Stimulated activated CD4-positive, alpha-beta T cell treated with anti-CD3 and anti-CD28 coated beads, TNF-alpha, amount 100 ng/mL, for 48 hours (primary cell): ENCODE measurements around the gene TSPAN4.

ENCODE experiments used
- DNase-seq, 3 donors: peaks; one replicate each; pipeline ENCODE4 v3.0.0-alpha.2; 2020; ENCODE audit warnings: low read depth in 3 of 3

The TSPAN4 gene

DNA sequence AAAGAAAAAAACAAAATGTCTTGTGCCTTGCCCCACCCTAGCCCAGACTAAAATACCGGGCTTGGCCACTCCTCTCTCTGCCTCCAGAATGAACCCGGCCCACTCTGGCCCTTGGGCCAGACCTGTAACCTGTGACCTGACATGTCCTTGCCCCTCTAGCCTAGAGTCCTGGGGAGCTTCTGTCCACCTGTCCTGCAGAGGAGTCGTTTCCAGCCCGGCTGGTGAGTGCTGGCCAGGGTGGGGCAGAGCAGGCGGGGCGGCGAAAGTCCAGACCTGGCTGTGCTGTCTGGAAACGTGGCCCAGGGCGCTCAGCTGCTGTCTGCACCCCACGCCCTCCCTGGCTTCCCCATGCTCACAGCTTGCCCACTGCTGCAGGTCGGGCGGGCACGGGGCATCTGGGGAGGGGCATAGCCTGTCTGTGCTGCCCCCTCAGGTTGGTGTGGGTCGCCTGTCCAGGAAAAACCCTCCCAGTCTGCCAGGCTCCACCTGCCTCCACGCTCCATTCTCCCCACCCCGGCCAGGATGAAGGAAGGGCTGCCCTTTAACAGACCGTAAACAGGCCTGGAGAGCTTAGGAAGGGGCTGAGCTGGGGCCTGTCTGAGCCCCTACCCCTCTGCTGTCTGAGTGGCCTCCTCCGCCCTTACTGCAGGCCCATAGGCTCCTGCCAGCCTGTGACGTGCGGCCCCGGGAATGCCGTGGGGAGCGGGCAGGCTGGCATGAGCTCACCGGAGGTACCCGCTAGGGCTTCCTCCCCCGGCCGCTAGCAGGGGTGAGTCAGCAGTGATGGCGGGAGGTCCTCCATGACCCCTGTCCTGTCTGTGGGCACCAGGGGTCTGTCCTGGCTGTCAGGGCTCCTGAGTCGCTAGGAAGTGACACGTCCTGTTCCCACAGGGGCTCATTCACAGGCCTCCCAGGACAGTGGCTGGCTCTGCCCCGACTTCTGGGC is 8.0 kb upstream of the TSPAN4 start:
- DNase-seq, result no peak

- DNase-seq, result no peak
Observed at GRCh38 chr11:836274-836673, 6.4 kb upstream of the TSPAN4 start.

DNA sequence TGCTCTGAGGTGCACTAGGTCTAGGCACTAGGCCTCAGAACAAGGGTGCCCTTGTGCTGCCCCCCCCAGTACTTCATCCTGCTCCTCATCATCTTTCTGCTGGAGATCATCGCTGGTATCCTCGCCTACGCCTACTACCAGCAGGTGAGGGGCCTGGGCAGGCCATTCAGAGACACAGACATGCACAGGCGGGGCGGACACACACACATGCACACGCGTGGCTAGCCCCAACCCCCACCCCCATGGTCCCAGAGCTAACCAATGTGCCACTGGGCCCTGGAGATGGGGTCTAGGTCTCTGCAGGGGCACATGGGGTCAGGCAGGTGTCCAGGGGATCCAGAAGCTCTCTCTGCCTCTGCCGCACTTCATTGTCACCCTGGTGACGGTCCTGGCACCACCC is 6.0 kb upstream of the TSPAN4 start:
- no peak for DNase-seq

DNA sequence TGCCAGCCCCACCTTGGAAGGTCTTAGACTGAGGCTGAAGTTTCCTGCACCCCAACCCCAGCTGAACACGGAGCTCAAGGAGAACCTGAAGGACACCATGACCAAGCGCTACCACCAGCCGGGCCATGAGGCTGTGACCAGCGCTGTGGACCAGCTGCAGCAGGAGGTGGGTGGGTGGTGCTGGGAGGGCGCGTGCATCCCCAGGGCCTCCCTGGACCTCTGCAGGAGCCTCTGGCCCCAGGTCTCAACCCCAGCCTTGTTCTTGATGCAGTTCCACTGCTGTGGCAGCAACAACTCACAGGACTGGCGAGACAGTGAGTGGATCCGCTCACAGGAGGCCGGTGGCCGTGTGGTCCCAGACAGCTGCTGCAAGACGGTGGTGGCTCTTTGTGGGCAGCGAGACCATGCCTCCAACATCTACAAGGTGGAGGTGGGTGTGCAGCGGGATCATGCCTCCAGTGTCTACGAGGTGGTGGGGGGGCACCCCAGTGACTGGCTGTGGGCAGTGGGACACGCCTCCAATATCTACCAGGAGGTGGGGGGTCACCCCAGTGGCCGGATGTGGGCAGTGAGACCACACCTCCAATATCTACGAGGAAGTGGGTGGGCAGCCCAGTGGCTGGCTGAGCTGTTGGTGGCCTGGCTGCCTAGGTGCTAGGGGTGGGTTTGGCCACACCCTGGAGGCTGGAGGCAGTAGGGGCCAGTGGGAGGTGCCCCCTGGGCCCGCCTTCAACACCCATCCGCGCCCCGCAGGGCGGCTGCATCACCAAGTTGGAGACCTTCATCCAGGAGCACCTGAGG is 5.3 kb upstream of the TSPAN4 start:
- DNase-seq, result no peak

- DNase-seq, result no peak
Observed at GRCh38 chr11:837990-838307, 4.7 kb upstream of the TSPAN4 start.

DNA sequence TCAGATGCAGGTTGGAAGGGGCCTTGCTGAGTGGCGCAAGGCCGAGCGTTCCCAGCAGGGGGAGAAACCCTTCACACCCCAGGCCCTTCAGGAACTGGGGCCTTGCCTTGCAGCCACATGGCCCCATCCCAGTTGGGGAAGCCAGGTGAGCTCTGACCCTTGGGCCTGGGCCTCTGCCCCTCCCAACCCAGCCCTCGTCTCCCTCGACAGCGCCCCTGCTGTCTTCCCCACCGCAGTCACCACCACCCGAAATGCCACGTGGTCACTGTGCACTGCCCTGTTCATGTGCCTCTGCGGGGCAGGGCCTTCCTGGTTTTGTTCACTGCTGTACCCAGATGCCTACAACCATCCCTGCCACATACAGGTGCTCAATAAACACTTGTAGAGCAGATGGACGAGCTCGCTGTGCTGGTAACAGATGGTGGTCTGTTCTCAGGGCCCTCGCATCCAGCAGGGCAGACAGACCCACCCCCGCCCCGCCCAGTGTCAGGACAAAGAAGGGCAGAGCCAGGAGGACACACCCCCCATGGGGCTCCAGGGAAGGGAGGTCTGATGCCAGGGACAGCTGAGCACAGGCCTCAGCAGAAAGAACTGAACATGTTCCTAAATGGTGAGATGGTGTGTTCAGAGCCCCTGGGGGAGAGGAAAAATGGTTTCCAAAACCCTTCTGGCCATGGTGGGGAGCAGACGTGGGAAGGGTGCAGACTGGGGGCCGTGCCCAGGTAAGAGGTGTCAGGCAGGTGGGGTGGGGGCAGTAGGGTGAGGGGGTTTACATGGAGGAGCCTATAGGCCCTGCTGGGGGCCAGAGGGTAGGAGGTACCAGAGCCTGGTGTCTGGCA is 4.0 kb upstream of the TSPAN4 start:
- DNase-seq, result no peak

DNA sequence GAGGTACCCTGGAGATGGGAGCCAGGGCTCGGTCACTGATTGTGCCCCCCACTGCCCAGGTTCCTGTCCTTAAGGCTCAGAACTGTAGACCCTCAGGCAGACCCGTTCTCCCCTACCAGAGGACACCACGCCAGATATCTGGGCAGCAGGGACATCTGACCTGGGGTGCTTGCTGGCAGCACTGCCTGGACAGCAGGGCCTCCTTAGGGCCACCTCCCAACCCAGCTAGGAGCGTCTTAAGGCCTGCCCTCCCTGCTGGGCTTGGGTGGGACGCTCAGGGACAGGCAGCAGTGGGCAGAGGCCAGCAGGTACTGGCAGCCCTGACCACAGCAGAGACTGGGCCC is 3.4 kb upstream of the TSPAN4 start:
- no peak for DNase-seq

DNA sequence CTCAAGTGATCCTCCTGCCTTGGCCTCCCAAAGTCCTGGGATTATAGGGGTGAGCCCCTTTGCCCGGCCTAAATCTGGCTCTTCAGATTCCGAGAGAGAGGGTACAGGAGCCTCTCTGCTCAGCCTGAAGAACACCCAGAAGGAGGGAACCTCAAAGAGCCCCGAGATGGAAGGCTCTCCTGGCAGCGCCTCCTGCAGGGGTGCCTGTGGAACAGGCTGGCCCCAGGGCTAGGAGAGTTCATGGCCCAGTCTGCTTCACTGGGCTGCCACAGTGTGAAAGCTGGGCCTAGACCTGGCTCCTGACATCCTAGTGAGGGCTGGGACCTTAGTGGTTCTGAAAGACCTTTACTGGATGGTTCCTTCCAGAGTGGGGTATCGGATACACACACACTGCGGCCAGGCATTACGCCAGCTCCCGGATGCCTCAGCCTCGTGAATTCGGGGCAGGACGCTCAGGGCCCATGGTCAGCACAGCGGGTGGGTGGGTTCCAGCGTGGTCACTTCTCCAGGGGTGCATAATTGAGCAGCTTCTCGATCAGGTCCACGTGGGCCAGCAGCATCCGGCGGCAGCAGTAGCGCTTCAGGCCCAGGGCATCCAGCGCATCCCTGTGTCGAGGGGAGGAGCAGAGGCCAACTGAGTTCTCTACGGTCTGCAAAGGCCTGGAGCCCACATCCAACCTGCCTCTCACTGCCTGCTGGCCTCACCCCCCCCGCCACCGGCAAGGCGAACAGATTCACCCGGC is 2.6 kb upstream of the TSPAN4 start:
- DNase-seq, result no peak

- no peak for DNase-seq
Observed at GRCh38 chr11:841981-842369, 677 bp upstream of the TSPAN4 start.

GRCh38 chr11:843086-843734 is 558 bp downstream of the TSPAN4 start:
- no peak for DNase-seq

DNA sequence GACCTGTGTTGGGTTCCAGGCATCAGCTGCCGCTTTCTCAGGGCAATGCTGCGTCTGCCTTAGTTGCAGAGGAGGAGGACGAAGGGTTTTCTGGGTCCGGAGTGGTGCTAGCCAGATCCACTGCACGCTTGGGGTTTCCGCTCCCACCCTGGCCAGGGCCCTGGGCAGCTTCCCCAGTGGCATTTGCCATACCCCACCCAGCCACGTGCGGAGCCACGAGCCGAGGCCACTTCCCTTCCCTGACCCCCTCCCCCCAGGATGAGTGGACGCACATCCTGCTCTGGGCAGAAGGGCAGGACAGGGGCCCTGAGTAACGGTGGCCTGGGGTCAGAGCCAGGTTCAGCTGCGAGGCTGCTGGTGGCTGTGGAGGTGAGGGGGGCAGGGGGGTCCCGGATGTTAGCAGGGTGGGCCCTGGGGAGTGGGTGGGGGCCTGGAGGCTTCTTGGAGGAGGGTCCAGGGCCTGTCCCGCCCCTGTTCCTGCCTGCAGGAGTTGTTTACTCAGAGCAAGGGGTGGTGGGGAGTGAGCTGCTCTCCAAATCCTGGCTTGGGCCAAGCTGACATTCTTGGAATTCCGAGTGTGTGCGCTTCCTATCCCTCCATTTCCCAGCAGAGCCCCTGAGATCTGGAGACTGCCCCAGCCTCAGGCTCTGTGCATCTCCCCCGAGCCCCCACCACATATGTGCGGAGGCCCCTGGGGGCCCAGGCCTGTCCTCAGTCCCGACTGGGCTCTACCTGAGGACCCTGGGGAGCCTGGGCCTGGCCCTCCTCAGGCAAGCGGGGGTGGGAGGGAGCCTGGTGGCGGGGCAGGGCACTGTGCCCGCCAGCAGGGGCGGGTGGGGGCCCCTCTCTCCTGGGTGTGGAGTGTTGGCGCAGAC is 1.4 kb downstream of the TSPAN4 start:
- no peak for DNase-seq

- DNase-seq, result no peak
Observed at GRCh38 chr11:844693-845644, 2.3 kb downstream of the TSPAN4 start.

DNA sequence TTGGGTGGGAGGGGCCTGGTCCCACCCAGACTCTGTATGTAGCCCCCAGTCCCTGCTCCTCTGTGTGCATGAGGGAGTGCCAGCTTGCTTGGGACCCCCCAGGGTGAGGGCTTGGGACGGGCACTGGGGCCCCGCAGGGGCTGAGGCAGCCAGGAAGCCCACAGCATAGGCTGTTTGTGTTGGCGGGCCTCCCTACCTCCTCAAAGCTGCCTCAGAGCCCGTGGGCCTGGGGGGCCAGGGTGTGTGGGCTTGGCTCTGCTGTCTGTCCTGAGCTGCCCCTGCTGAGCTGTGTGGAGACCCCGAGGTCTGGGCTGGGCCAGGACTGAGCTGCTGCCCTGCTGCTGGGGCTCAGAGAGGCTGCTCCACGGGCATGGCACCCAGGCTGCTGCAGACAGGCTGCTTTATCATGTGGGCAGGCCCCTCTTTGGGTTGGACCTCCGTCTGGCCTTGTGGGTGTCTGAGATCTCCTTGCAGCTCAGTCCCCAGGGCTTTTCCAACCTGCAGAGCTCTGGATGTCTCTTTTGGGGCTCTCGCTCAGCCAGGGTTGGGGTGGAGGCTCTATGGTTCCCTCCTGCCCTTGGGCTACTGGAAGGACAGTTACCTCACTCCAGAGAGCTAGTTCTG is 3.3 kb downstream of the TSPAN4 start:
- DNase-seq, result no peak

- no peak for DNase-seq
Observed at GRCh38 chr11:846496-847098, 3.9 kb downstream of the TSPAN4 start.

- DNase-seq, result no peak
Observed at GRCh38 chr11:847876-848275, 5.2 kb downstream of the TSPAN4 start.

DNA sequence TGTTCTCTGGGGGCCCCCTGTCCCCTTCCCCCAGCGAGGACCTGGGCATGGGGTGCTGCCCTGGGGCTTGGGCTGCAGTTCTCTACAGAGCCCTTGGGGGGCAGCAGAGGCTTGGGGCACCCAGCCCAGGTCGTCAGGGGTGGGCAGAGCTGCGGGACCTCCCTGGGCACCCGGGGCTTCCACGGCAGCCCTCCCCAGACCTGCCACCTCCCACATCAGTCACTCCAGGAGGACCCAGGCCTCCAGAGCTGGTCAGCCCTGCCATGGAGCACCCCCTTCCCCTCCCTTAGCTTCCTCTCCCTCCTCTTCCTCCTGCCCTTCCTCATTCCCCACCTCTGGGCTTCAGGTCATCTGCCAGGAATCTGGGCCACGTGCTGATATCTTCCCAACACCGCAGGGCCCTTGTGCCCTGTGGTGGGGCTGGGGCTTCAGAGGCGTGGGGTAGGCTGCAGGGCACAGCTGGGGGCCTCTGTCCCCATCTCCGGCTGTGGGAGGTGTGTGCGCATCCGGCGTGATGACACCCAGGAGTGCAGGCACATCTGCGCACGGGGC is 5.8 kb downstream of the TSPAN4 start:
- DNase-seq, result peak; percentile 35 to 57 (median 38)

DNA sequence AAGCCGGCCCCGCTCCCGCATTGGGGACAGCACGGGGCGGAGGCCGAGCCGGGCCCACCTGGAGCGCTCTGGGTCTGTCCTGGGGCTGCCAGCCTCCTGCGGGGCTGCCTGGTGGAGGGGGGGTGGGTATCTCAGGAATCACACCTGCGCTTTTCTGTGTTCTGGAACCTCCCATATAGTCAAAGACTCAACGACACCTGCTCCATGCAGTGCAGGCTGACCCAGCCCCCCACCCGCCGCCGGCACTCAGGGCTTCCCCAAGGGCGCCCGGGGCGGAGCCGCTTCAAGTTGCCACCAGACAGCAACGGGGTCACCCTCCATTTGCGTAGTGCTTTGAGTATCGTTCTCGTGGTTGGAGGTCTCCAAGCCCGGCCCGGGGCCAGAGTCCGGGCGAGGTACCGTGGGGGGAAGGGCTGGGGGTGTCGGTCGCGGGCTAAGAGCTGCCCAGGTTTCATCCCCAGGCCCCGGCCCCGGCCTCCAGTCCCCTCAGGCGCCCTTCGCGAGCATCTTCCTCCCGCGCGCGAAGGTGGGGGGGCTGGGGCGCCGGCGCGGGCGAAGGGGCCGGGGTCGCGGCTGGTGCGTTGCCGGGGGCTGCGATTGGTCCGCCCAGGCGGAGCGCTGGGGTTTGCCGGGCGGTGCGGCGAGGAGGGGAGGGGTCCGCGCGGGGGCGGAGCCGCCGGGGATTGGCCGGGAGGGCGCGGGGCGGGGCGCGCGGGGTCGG is 6.6 kb downstream of the TSPAN4 start:
- no peak for DNase-seq
